Thyroid gland (tissue), 4 donors: ENCODE data around the gene HSF5.

Experiments
- CTCF ChIP-seq, 6 experiments: fragments of 200-600 bp in 3 of 6; fragments of 450-650 bp in 3 of 6; sonication (generic) in 3 of 6; IDR thresholded peaks; one replicate each; pipeline ENCODE4 v1.5.1; 2016 to 2019; ENCODE audit warnings: antibody characterized with exemption in 6 of 6, mild to moderate bottlenecking in 2 of 6, inconsistent platforms in 1 of 6, moderate library complexity in 1 of 6
- POLR2A ChIP-seq, 2 donors: fragments of 450-650 bp; IDR thresholded peaks; one replicate each; pipeline ENCODE4 v1.6.1; 2017; ENCODE audit warnings: antibody characterized with exemption in 2 of 2, mild to moderate bottlenecking in 2 of 2, moderate library complexity in 1 of 2

DNA sequence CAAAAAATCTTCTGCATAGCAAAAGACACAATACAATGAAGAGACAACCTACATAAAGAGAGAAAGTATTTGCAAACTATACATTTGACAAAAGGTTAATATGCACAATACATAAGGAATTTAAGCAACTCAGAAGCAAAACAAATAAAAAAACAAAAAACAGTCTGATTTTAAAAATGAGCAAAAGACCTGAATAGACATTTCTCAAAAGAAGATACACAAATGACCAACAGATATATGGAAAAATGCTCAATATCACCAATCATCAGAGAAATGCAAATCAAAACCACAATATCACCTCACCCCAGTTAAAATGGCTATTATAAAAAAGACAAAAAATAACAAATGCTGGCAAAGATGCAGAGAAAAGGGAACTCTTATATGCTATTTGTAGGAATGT, 32.7 kb downstream of the HSF5 start:
- TF ChIP-seq CTCF (IDR thresholded peaks at IDR 0.05) (no peak), POLR2A (IDR thresholded peaks at IDR 0.05) (no peak)
